C4-2B (cell line): ENCODE measurements around the gene BRICD5.

Experiments
- CTCF ChIP-seq: fragments of 450-650 bp; conservative IDR thresholded peaks from 2 replicates; pipeline ENCODE4 v1.5.1; 2017; ENCODE audit warnings: mild to moderate bottlenecking
- ZFX ChIP-seq: fragments of 450-650 bp; IDR thresholded peaks from 2 replicates; pipeline ENCODE4 v1.6.1; 2017

- TF ChIP-seq CTCF, result no peak
- TF ChIP-seq ZFX, result no peak
Observed at GRCh38 chr16:2198283-2198682, 12.4 kb downstream of the BRICD5 start.
